ENCODE data around the gene ELAVL4. TPM values are rescaled to one million over a fixed set of nuclear protein-coding genes. Genes with fewer than 3 reads are reported as not detected.

Gene ELAVL4
- polyA plus RNA-seq (ENCODE audit: insufficient read length in 4 of 4) = 1 to 10 TPM; 4.0 to 5.7 (median 5.0) TPM

GRCh38 chr1:50108497-50109059, at the start of gene ELAVL4:
Gene ELAVL4 (plus strand): TSS chr1:50108920. CDS start chr1:50109190, 270 bp downstream.
- no peak for DNase-seq (ENCODE audit: low read depth in 4 of 4, low spot score in 3 of 4)

GRCh38 chr1:50060279-50060678, 48.4 kb upstream of the ELAVL4 start:
- DNase-seq (ENCODE audit: low read depth in 4 of 4, low spot score in 3 of 4) = no peak

- no peak for DNase-seq (ENCODE audit: low read depth in 4 of 4, low spot score in 3 of 4)
Observed at GRCh38 chr1:50066806-50067205, 41.9 kb upstream of the ELAVL4 start.

GRCh38 chr1:50074931-50075330, 33.8 kb upstream of the ELAVL4 start:
- no peak for DNase-seq (ENCODE audit: low read depth in 4 of 4, low spot score in 3 of 4)

GRCh38 chr1:50077273-50077672, 31.4 kb upstream of the ELAVL4 start:
- no peak for DNase-seq (ENCODE audit: low read depth in 4 of 4, low spot score in 3 of 4)

- DNase-seq (ENCODE audit: low read depth in 4 of 4, low spot score in 3 of 4) = no peak
Observed at GRCh38 chr1:50080904-50081586, 27.7 kb upstream of the ELAVL4 start.

- DNase-seq (ENCODE audit: low read depth in 4 of 4, low spot score in 3 of 4) = no peak
Observed at GRCh38 chr1:50084389-50084788, 24.3 kb upstream of the ELAVL4 start.

GRCh38 chr1:50091068-50091467, 17.7 kb upstream of the ELAVL4 start:
- DNase-seq (ENCODE audit: low read depth in 4 of 4, low spot score in 3 of 4) = no peak

GRCh38 chr1:50095716-50096115, 13.0 kb upstream of the ELAVL4 start:
- no peak for DNase-seq (ENCODE audit: low read depth in 4 of 4, low spot score in 3 of 4)

- DNase-seq (ENCODE audit: low read depth in 4 of 4, low spot score in 3 of 4) = no peak
Observed at GRCh38 chr1:50097021-50097679, 11.6 kb upstream of the ELAVL4 start.

GRCh38 chr1:50097791-50098190, 10.9 kb upstream of the ELAVL4 start:
- DNase-seq (ENCODE audit: low read depth in 4 of 4, low spot score in 3 of 4) = no peak

- peak in 1 of 4 donors; percentile 22 for DNase-seq (ENCODE audit: low read depth in 4 of 4, low spot score in 3 of 4)
Observed at GRCh38 chr1:50098591-50099021, 10.1 kb upstream of the ELAVL4 start.

GRCh38 chr1:50099654-50100053, 9.1 kb upstream of the ELAVL4 start:
- no peak for DNase-seq (ENCODE audit: low read depth in 4 of 4, low spot score in 3 of 4)

GRCh38 chr1:50103615-50104081, 5.1 kb upstream of the ELAVL4 start:
- no peak for DNase-seq (ENCODE audit: low read depth in 4 of 4, low spot score in 3 of 4)

- no peak for DNase-seq (ENCODE audit: low read depth in 4 of 4, low spot score in 3 of 4)
Observed at GRCh38 chr1:50105433-50105832, 3.3 kb upstream of the ELAVL4 start.

- no peak for DNase-seq (ENCODE audit: low read depth in 4 of 4, low spot score in 3 of 4)
Observed at GRCh38 chr1:50106095-50106761, 2.5 kb upstream of the ELAVL4 start.

GRCh38 chr1:50109116-50109515, 396 bp downstream of the ELAVL4 start:
- no peak for DNase-seq (ENCODE audit: low read depth in 4 of 4, low spot score in 3 of 4)

- peak in 3 of 4 donors; percentile 28 to 58 (median 31) for DNase-seq (ENCODE audit: low read depth in 4 of 4, low spot score in 3 of 4)
Observed at GRCh38 chr1:50109647-50110075, 941 bp downstream of the ELAVL4 start.

- no peak for DNase-seq (ENCODE audit: low read depth in 4 of 4, low spot score in 3 of 4)
Observed at GRCh38 chr1:50110151-50110550, 1.4 kb downstream of the ELAVL4 start.

GRCh38 chr1:50110656-50111055, 1.9 kb downstream of the ELAVL4 start:
- DNase-seq (ENCODE audit: low read depth in 4 of 4, low spot score in 3 of 4) = no peak

GRCh38 chr1:50111503-50111902, 2.8 kb downstream of the ELAVL4 start:
- no peak for DNase-seq (ENCODE audit: low read depth in 4 of 4, low spot score in 3 of 4)

Measured in left renal pelvis (tissue), 4 donors.